GM18520 (cell line): ENCODE results near the gene MUC22.
"Not testable (repeated sequence)": the region's sequence is repeated elsewhere in the genome, so short reads cannot be mapped to it uniquely, and the experiment has no call there.

Experiments used
- ATAC-seq: cut with Tn5 transposase; IDR thresholded peaks from one replicate; pipeline ENCODE4 v1.9.1; 2021; ENCODE audit not compliant: unreplicated experiment

The MUC22 gene

GRCh38 chr6:31037169-31037568, 26.9 kb downstream of the MUC22 start:
- no peak for ATAC-seq

GRCh38 chr6:31037682-31038081, 27.4 kb downstream of the MUC22 start:
- no peak for ATAC-seq

GRCh38 chr6:31038559-31038958, 28.3 kb downstream of the MUC22 start:
- no peak for ATAC-seq

GRCh38 chr6:31040801-31041200, 30.5 kb downstream of the MUC22 start:
- no peak for ATAC-seq

GRCh38 chr6:31041372-31041974, 31.2 kb downstream of the MUC22 start:
- ATAC-seq, result no peak

- no peak for ATAC-seq
These were observed 32.5 kb downstream of the MUC22 start for GRCh38 chr6:31042806-31043205.

- no peak for ATAC-seq
These were observed 37.8 kb downstream of the MUC22 start for GRCh38 chr6:31048099-31048498.

GRCh38 chr6:31049518-31049917, 39.2 kb downstream of the MUC22 start:
- no peak for ATAC-seq

GRCh38 chr6:31053187-31053586, 42.9 kb downstream of the MUC22 start:
- ATAC-seq, result not testable (repeated sequence)

GRCh38 chr6:31053873-31054272, 43.6 kb downstream of the MUC22 start:
- no peak for ATAC-seq

- ATAC-seq, result no peak
These were observed 45.2 kb downstream of the MUC22 start for GRCh38 chr6:31055441-31055840.

GRCh38 chr6:31057426-31058003, 47.2 kb downstream of the MUC22 start:
- ATAC-seq, result no peak

- no peak for ATAC-seq
These were observed 48.0 kb downstream of the MUC22 start for GRCh38 chr6:31058128-31058894.

GRCh38 chr6:31060145-31060544, 49.9 kb downstream of the MUC22 start:
- ATAC-seq, result no peak

GRCh38 chr6:31063906-31064435, 53.7 kb downstream of the MUC22 start:
- no peak for ATAC-seq

GRCh38 chr6:31065556-31065955, 55.3 kb downstream of the MUC22 start:
- ATAC-seq, result no peak

- ATAC-seq, result not testable (repeated sequence)
These were observed 56.8 kb downstream of the MUC22 start for GRCh38 chr6:31067028-31067427.

GRCh38 chr6:31067891-31068668, 57.8 kb downstream of the MUC22 start:
- not testable (repeated sequence) for ATAC-seq

- no peak for ATAC-seq
These were observed 58.5 kb downstream of the MUC22 start for GRCh38 chr6:31068669-31069340.

- no peak for ATAC-seq
These were observed 60.5 kb downstream of the MUC22 start for GRCh38 chr6:31070711-31071197.

- ATAC-seq, result no peak
These were observed 64.1 kb downstream of the MUC22 start for GRCh38 chr6:31074401-31074800.
